Gastrocnemius medialis (tissue), 4 donors: Measurements from ENCODE around the gene IL7R.

Source experiments
- CTCF ChIP-seq, 5 experiments: fragments of 450-650 bp in 3 of 5; fragments of 200-600 bp in 2 of 5; sonication (generic) in 2 of 5; IDR thresholded peaks in 4 of 5; conservative IDR thresholded peaks in 1 of 5; 1 replicate in 4 of 5; 2 replicates in 1 of 5; pipeline ENCODE4 v1.5.1; 2016 to 2019; ENCODE audit warnings: antibody characterized with exemption in 5 of 5, mild to moderate bottlenecking in 3 of 5, moderate library complexity in 3 of 5
- POLR2A ChIP-seq, 2 donors: fragments of 450-650 bp; IDR thresholded peaks; one replicate each; pipeline ENCODE4 v1.6.1; 2017; ENCODE audit warnings: antibody characterized with exemption in 2 of 2, mild to moderate bottlenecking in 2 of 2, moderate library complexity in 2 of 2

- no peak for TF ChIP-seq CTCF (IDR thresholded peaks at IDR 0.05 in 4 of 5, conservative IDR thresholded peaks at IDR 0.05 in 1 of 5)
- TF ChIP-seq POLR2A (IDR thresholded peaks at IDR 0.05): no peak
These were observed 3.9 kb upstream of the IL7R start for GRCh38 chr5:35852773-35853172.
